Measurements from ENCODE around the gene EPHB1.

The EPHB1 gene

GRCh38 chr3:135076341-135076740, 281.3 kb downstream of the EPHB1 start:
- in situ Hi-C loops (cut with MboI; ENCODE audit: low sequenced_read_pairs) = no loop called here

GRCh38 chr3:135077186-135077585, 282.1 kb downstream of the EPHB1 start:
- in situ Hi-C loops (cut with MboI; ENCODE audit: low sequenced_read_pairs) = no loop called here

DNA sequence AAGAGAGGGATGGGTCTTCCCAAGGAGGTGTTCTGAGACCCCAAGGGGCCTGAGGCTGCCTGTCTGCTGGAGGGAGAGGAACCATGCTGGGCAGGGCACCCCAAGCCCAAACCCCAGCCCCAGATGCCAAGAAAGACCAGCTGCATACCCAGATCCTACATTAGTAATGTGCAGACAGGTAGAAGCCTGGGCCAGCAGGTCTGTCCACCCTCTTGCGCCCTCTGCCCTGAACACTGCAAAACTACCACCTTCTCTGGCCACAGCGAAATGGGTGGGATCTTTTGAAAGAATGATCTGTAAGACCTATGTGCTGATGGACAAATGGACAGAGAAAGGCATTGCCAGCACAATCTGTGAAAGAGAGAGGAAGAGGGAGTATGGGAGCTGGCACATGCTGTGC, 283.2 kb downstream of the EPHB1 start:
- in situ Hi-C loops (cut with MboI; ENCODE audit: low sequenced_read_pairs) = no loop called here

DNA sequence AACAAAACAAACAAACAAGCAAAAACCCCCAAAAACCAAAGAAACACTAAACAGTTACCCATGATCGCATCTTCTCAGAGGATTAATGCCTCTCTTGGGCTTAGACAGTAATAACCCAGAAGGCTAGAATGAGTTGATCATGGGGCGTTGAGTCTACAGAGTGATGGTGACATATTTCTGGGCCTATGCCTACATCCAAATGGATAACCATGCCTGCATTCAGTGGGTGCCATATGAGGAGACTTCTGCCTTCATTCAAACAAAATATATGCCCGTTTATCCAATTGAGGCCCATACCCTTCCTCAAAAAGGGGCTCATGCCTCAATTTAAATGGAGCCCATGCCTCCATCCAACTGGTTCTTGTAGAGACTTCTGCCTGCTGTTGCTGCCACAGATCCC, 284.0 kb downstream of the EPHB1 start:
- in situ Hi-C loops (cut with MboI; ENCODE audit: low sequenced_read_pairs) = no loop called here

DNA sequence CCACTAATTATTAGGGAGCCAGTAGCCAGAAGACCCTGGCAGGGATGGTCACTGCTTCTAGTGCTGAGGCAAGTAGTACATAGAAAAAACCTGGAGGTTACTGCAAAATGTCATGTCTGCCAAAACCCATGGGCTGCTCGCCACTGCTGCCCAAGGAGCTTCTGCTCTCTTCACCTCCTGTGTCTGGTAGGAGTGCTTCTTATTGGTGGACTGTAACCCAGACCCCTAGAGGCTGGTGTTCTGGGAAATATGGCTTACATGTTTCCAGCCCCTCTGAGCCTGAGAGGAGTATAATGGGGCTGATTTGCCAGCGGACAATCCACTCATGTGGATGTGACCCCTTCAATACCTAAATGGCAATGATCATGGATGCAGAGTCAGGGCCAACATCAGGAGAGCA, 286.4 kb downstream of the EPHB1 start:
- in situ Hi-C loops (cut with MboI; ENCODE audit: low sequenced_read_pairs) = no loop called here

GRCh38 chr3:135081856-135082434, 286.9 kb downstream of the EPHB1 start:
- in situ Hi-C loops (cut with MboI; ENCODE audit: low sequenced_read_pairs) = no loop called here

- in situ Hi-C loops (cut with MboI; ENCODE audit: low sequenced_read_pairs) = no loop called here
Observed at GRCh38 chr3:135082706-135083105, 287.6 kb downstream of the EPHB1 start.

DNA sequence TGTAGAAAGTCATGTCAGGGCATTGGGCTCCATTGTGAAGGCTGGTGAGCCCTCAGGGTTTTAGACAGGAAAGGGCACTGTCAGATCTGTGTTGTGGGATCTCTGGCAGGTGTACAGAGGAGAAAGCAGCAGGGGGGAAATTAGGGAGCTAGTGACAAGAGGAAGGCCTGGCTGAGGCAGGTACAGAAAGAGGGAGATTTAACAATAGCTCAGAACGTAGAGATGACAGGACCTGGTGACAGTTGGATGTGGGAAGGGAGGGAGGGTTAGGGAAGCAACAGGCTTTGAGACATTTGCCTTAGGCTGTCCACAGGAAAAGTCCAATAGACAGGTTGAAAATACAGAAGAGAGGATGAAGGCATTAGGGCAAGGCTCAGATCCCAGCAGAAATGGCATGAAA, 288.1 kb downstream of the EPHB1 start:
- in situ Hi-C loops (cut with MboI; ENCODE audit: low sequenced_read_pairs) = no loop called here

DNA sequence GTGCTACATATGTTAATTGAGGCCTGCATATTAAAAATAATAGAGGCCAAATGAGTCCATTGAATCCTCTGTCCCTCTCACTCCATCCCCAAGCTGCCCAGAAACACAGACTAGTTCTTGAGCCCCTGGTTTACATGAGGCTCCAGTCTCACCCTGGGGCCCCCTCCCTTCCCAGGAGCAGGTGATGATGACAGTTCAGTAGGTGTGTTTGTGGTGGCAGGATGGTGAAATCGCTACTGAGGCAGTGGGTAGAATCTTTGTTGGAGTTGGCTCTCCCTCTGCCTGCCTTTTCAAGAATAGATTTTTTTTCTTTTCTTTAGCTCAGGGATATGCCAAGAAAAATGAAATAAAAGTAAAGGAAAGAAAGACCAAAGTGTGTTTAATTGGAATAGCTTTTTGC, 288.7 kb downstream of the EPHB1 start:
- in situ Hi-C loops (cut with MboI; ENCODE audit: low sequenced_read_pairs) = no loop called here

GRCh38 chr3:135084405-135084804, 289.3 kb downstream of the EPHB1 start:
- in situ Hi-C loops (cut with MboI; ENCODE audit: low sequenced_read_pairs) = no loop called here

DNA sequence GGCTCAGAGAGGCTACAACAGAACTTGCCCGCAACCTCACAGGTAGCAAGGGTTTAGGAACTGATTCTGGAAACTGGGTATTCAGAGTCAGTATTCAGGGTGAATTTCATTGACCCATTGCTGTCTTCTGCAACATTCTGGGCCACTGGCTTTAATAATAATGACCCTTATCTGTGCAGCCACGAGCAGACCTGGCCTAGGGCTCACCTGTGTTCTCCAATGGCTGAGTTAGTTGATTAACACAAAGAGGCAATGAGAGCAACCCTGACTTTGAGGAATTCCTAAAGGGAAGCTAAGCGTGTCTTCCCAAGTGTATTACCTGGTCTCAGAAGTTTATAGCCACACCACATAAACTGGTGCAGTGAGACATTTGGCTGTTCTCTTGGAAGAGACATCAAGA, 289.9 kb downstream of the EPHB1 start:
- in situ Hi-C loops (cut with MboI; ENCODE audit: low sequenced_read_pairs) = no loop called here

DNA sequence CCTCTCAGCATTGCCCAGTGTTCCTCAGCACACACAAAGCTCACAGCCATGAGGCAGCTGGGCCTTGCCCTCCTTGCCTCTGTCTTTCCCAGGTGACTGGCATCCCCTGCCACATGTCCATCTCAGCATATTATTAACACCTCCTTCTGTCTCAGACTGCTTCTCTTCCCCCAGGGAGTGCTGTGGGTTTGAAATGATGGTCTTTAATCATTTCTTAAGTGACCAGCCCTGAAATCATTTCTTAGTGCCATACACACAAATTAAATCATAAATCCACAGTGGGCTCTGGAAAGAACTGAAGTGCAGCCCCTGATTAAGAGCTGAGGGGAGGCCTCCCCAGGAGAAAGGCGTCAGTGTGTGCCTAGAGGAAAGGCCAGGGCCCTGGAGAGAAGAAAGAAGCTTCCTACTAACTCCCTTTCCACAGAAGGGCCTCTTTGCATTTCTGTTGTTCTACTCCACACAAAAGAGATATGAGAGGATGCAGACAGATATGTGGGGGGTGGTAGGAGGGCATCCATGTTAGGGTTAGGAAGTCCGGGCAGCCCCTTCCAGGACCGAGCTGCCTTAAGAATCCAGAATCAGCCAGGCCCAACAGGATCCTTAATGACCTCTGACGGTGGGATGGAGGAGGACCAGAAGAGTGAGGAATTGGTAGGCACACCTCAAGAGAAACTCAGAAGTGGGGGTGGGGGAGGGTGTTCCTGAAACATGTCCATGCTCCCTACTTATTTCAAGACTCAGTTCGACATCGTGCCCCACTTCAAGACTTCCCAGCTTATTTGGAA, 290.8 kb downstream of the EPHB1 start:
- in situ Hi-C loops (cut with MboI; ENCODE audit: low sequenced_read_pairs) = no loop called here

- in situ Hi-C loops (cut with MboI; ENCODE audit: low sequenced_read_pairs) = no loop called here
Observed at GRCh38 chr3:135087782-135088181, 292.7 kb downstream of the EPHB1 start.

- in situ Hi-C loops (cut with MboI; ENCODE audit: low sequenced_read_pairs) = no loop called here
Observed at GRCh38 chr3:135089451-135089850, 294.4 kb downstream of the EPHB1 start.

DNA sequence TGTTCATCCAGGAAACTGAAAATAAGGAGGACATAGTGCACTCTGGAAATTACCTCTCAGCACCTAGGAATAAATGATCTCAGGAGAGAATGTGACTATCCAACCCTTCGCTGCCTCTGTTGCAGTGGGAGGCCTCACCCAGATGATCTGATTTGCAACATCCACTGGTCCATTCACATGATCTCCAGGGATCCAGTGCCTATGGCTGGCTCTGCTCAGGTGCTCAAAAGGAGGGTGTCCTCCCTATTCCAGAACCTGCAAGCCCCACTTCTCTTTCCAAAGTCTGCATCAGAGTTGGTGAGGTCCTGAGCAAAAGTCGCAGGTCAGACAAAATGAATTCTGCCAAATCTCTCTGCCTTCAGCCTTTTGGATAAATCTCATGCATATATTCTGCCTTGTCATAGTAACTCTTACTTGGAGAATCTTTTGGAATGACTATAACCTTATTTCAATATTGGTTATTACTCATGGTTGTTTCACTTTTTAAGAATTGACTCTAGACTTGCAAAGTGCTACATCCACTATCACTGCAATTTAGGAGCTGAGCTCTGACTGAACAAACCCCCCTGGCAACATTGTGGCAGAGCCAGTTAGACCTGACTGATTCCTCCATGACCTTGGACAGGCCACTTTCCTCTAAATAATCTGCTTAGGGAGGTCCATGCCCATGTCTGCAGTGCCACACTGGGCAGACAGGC, 295.1 kb downstream of the EPHB1 start:
- in situ Hi-C loops (cut with MboI; ENCODE audit: low sequenced_read_pairs) = no loop called here

DNA sequence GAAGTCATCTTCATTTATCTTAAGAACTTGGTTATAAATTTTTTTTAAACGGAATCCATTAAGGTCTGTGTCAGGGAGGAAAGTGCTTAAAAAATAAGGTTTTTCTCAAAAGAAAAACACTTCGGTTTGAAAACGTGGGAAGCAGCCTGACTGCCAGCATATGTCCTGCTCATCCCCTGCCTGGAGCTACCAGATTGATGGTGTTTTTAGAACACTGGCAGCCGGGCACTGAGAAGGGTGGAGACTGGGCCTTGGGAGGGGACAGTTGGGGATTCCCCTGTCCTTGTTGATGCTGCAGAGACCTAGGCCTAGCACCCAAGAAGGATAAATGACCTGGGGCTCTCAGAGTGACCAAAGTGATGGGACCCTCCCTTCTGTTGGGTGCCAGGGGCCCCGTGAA, 296.9 kb downstream of the EPHB1 start:
- in situ Hi-C loops (cut with MboI; ENCODE audit: low sequenced_read_pairs) = no loop called here

DNA sequence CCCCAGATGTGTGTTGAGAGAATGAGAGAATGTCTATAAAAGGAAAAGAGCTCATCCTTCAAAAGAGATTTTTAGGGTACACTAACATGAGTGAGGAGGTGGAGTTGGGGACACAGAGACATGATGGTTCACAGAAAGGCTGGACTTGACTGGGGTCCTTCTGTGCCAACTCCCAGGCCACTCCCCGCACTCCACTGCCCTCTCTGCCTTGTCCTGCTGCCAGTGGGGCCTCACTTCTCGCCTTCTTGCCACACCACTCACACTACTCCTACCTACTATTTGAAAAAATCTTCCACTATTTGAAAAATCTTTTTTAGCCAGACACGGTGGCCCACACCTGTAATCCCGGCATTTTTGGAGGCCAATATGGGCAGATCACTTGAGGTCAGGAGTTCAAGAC, 298.1 kb downstream of the EPHB1 start:
- in situ Hi-C loops (cut with MboI; ENCODE audit: low sequenced_read_pairs) = no loop called here

- in situ Hi-C loops (cut with MboI; ENCODE audit: low sequenced_read_pairs) = no loop called here
Observed at GRCh38 chr3:135097276-135097946, 302.4 kb downstream of the EPHB1 start.

- in situ Hi-C loops (cut with MboI; ENCODE audit: low sequenced_read_pairs) = no loop called here
Observed at GRCh38 chr3:135099734-135100355, 304.8 kb downstream of the EPHB1 start.

- in situ Hi-C loops (cut with MboI; ENCODE audit: low sequenced_read_pairs) = no loop called here
Observed at GRCh38 chr3:135100366-135100765, 305.3 kb downstream of the EPHB1 start.

DNA sequence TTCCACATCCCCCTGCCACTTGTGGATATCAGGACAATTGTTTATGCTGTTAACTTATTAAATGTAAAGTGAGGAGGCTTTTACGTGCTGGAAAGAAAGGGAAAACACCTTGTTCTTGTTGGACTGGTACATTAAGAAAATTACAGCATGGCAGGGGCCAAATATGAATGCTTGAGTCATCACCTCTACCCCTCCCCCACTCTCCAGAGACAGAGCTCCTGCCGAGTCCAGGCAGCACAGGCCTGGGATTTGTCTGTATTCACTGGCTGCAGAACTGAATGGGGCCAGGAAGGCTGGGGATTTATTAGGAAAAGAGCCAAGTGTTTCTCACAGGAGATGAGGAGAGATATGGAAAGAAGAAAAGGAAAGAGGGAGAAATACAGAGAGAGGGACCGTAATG, 308.9 kb downstream of the EPHB1 start:
- in situ Hi-C loops (cut with MboI; ENCODE audit: low sequenced_read_pairs) = no loop called here

All from hTERT RPE-1 (cell line).